ENCODE results near the gene PRR22.
A peak's percentile ranks its signal among the peaks of the same experiment; 100 is the strongest.
"Not testable (repeated sequence)": the region's sequence is repeated elsewhere in the genome, so short reads cannot be mapped to it uniquely, and the experiment has no call there.

PRR22 gene

DNA sequence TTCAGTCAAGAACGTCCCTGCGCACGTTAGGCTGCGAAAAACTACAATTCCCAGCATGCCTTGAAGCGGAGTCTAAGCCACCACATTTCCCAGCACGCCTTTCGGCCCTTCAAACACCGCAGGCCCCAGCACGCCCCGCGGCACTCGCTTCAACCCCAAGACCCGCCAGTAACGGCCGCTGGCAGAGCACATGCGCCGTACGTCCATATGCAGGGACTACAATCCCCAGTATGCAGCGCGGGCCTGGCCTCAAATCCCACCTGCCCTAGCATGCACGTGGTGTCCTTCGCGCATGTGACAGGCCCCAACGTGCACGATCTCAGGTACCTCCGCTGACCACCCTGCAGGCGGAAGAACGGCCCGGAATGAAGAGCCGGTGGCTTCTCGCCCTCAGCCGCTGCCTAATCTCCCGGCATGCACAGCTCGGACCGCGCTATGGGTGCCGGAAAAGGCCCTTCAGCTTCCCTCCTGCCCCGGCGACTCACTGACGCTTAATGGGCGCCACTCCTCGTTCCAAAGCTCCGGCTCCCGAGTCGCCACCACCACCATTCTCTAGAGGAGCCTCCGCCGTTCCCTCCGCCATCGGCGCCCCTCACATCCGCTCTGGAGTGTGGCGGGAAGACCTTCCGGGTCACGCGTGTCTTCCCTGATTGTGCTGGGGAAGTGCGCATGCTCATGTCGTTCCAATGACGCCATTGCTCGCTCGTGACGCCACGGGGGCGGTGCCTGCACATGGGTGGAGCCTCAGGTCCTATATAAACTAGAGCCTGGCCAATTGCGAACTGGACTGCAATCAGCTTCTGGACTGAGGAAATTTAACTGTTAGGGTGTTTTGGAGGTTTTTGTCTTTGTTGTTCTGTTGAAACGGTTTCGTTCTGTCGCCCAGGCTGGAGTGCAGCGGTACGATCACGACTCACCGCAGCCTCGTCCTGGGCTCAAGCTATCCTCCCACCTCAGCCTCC lies 6.3 kb upstream of the PRR22 start, which contains the start of gene DUS3L:
DUS3L (minus strand) TSS at position 605 of the 962 bp plus-strand sequence; CDS start at position 583, 22 bp downstream.
- DNase-seq (ENCODE audit: low read depth, low spot score) = peak; percentile 88

DNA sequence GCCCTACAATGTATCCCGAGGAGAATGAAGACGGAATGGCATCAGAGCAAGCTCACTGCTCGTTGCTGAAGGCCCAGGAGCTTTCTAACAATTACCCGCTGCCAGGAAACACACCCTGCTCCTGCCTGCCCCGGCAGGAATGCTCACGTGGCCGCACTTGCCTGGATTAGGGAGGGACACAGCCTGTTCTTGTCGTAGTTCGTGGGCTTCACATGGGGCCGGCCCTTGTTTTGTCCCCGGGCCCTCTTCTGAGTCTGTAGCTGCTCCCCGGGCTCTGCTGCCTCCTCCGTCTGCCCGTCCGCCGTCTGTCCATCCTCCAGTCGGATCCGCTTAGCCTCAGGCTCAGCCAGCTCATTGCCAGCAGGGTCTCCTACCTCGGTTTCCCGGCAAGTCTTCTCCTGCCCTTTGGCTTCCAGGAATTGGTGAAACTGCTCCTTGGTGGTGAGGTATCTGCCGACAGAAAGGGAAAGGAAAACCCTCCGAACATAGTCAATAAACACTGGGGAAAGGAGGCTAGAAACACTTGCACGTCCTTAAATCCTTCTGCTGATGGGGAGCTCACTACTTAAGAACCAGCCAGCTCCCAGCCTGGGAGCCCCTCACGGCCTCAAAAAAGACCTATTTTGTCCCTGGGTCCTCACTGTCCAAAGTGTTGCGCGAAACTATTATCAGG lies 5.5 kb upstream of the PRR22 start:
- DNase-seq (ENCODE audit: low read depth, low spot score) = no peak

DNA sequence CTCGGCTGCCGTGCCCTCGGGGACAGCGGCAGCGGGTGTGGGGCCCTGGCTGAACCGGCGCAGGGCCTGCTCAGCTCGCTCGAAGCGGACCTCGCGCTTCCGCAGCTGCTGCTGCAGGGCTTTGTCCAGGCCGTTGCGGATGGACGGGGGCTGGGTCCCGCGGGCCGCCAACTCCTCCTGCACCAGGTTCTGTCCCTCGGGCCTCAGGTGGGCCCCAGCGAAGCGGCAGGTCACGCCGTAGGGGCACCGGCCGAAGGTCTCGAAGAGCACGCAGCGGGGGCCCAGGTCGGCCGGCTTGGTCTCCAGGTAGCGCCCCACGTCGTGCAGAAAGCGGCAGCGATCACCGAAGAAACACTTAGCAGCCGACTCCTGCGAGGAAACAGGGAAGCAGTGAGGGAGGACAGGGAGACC lies 4.8 kb upstream of the PRR22 start:
- DNase-seq (ENCODE audit: low read depth, low spot score) = no peak

GRCh38 chr19:5788422-5788821 lies 3.9 kb upstream of the PRR22 start:
- no peak for DNase-seq (ENCODE audit: low read depth, low spot score)

- no peak for DNase-seq (ENCODE audit: low read depth, low spot score)
Measured at GRCh38 chr19:5787409-5788182, 3.0 kb upstream of the PRR22 start.

- DNase-seq (ENCODE audit: low read depth, low spot score) = no peak
Measured at GRCh38 chr19:5786593-5787408, 2.3 kb upstream of the PRR22 start.

- no peak for DNase-seq (ENCODE audit: low read depth, low spot score)
Measured at GRCh38 chr19:5785423-5785822, 877 bp upstream of the PRR22 start.

GRCh38 chr19:5782945-5783919 lies 1.3 kb downstream of the PRR22 start:
- no peak for DNase-seq (ENCODE audit: low read depth, low spot score)

DNA sequence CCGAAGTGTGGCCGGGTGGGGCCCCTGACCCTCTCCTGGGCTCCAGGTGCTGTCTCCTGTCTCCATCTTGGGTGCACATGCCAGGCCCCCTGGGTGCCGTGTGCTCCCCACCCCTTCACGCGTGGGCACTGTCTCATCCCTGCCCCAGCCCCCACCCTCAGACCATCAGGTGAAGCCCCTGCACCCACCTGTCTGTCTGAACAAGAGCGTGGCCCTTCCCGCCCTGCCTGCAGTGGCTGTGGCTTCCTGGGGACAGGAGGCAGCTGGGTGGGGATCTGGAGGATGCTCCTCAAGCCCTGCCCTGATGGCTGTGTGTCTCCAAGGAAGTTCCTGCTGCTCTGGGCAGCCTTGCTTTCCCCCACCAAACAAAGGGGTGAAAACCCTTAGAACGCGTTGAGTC lies 2.2 kb downstream of the PRR22 start:
- DNase-seq (ENCODE audit: low read depth, low spot score) = no peak

DNA sequence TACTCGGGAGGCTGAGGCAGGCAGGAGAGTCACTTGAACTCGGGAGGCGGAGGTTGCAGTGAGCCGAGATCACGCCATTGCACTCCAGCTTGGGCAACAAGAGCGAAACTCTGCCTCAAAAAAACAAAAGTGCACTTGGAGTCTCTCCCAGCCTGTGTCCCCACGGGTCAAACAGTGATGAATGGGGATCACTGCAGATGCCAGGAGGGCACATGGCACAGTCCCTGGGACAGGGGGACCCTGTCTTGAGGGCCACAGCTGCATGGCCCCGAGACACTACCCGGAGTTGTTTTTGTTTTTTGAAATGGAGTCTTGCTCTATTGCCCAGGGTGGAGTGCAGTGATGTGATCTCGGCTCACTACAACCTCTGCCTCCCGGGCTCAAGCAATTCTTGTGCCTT lies 3.6 kb downstream of the PRR22 start:
- DNase-seq (ENCODE audit: low read depth, low spot score) = not testable (repeated sequence)

- DNase-seq (ENCODE audit: low read depth, low spot score) = no peak
Measured at GRCh38 chr19:5778402-5778801, 6.1 kb downstream of the PRR22 start.

DNA sequence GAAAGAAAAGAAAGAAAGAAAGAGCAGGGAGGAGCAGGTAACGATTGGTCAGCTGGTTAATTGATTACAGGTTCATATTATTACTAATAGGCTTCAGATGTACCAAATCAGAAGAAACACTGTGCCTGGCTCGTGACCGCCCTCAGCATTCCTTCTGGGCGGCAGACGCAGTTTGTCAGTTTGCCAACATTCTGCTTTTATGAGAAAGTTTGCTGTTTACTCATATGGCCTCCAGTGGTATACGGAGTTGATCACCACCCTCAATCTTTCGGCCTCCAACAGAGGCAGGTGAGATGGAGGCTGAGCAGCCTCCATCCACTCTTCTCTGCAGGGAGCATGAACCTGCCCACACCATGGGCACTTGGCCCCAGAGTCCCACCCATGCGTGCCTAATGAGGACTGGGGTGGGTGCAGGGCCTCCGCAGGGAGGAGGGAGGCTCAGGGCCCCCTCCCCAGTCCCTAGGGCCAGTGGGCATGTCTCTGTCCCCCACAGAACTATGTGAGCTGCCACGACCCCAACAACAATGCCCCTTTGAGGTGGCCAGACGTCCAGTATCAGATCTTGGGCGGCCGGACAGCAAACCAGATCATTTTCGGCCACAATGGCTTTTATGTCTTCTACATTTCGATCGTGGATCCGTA lies 8.8 kb downstream of the PRR22 start:
- DNase-seq (ENCODE audit: low read depth, low spot score) = no peak

DNA sequence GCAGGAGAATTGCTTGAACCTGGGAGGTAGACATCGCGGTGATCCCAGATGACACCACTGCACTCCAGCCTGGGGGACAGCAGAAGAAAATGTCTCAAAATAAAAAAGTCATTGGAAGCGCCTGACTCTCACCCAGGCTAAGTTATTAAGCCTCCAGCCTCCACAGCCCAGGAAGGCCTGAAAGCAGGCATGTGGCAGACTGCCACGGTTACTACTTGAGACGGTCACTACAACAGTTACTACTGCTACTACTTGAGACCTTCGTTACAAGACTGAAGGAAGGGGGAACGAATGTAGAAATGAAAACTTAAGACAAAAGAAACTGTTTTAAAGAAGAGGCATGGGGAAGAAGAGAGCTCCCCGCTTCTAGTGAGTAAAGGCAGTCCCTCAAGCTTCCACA lies 9.6 kb downstream of the PRR22 start:
- DNase-seq (ENCODE audit: low read depth, low spot score) = no peak

DNA sequence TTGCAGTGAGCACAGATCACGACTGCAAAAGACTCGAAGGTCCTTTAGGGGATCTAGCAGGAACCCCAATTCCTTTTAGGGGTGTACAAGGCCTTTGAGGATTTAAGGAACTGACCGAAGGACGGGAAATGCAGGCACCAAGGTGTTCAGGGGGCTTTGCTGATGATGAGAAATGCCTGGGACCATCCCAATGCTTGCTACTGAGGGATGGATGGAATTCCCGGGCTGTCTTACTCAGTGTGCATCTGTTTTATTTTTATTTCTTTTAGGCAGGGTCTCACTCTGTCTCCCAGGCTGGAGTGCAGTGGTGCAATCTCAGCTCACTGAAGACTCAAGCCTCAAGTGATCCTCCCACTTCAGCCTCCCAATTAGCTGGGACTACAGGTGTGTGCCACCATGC lies 11.3 kb downstream of the PRR22 start:
- no peak for DNase-seq (ENCODE audit: low read depth, low spot score)

DNA sequence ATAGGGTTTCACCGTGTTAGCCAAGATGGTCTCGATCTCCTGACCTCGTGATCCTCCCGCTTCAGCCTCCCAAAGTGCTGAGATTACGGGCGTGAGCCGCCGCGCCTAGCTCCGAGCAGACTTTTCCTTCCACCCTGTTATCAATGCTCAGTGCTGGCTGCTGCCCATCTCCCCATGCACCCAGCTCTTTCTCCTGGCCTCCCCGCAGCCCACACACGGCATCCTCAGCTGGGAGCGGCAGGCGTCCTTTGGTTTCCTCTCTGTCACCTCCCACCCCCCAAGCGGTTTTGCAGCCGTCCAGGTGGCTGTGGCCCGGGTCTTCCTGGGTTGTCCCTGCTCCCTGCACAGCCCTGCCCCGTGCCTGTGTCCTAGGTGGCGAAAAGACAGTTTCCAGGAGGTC lies 12.1 kb downstream of the PRR22 start:
- no peak for DNase-seq (ENCODE audit: low read depth, low spot score)

DNA sequence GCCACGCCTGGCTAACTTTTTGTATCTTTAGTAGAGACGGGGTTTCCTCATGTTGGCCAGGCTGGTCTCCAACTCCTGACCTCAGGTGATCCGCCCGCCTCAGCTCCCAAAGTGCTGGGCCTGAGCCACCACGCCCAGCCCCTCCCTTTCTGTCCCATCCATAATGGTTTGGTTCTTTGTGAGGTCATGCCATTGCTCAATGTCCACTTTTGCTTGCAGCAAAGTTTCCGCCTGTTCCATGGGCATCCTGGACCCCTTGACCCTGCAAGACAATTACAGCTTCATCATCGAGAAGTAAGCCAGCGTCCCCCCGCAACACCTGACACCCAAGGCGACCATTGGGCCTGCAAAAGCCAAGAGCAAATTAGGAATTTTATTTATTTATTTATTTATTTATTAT lies 16.6 kb downstream of the PRR22 start:
- no peak for DNase-seq (ENCODE audit: low read depth, low spot score)

DNA sequence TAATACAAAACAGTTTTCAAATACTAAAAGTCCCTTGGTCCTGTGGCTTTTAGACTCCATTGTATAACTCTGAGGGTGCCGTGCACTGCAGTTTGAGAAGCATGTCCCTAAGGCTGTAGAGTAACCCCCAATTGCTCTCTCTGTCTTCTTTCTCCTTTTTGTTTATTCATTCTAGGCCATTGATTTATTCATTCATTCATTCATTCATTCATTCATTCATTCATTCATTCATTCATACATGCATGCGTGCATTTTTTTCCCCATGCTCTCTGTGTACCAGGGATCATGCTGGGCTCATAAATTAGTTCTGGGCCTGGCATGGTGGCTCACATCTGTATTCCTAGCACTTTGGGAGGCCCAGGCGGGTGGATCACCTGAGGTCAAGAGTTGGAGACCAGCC lies 19.3 kb downstream of the PRR22 start:
- no peak for DNase-seq (ENCODE audit: low read depth, low spot score)

GRCh38 chr19:5762608-5763217 lies 21.8 kb downstream of the PRR22 start:
- no peak for DNase-seq (ENCODE audit: low read depth, low spot score)

- DNase-seq (ENCODE audit: low read depth, low spot score) = no peak
Measured at GRCh38 chr19:5753743-5754142, 30.8 kb downstream of the PRR22 start.
